Liver (tissue), 9 donors: ENCODE data around the gene ELF1. TPM values are rescaled to one million over a fixed set of nuclear protein-coding genes. Genes with fewer than 3 reads are reported as not detected.
A peak's percentile ranks its signal among the peaks of the same experiment; 100 is the strongest.

Source experiments
- DNase-seq: peaks from one replicate; pipeline ENCODE4 v3.0.0-alpha.2; 2017; ENCODE audit warnings: low spot score
- H3K27ac ChIP-seq, 2 donors: one replicate each; pipeline ENCODE4 v1.7.0; 2013; ENCODE audit warnings: inconsistent platforms in 2 of 2, low read length in 2 of 2, control low read depth in 1 of 2, low read depth in 1 of 2, mild to moderate bottlenecking in 1 of 2
- H3K27me3 ChIP-seq, 4 donors: one replicate each; pipeline versions ENCODE4 v1.6.1 to v1.7.0; 2013; ENCODE audit warnings: low read length in 3 of 4, inconsistent platforms in 1 of 4, mild to moderate bottlenecking in 1 of 4, moderate library complexity in 1 of 4; ENCODE audit not compliant: control insufficient read depth in 4 of 4, insufficient read depth in 4 of 4
- H3K36me3 ChIP-seq, 4 donors: one replicate each; pipeline versions ENCODE4 v1.6.1 to v1.7.0; 2013; ENCODE audit warnings: low read length in 3 of 4, mild to moderate bottlenecking in 3 of 4, low read depth in 1 of 4, moderate library complexity in 1 of 4; ENCODE audit not compliant: control insufficient read depth in 4 of 4, insufficient read depth in 3 of 4
- H3K4me1 ChIP-seq, 4 donors: one replicate each; pipeline versions ENCODE4 v1.6.1 to v1.7.0; 2013; ENCODE audit warnings: low read length in 3 of 4, mild to moderate bottlenecking in 3 of 4, moderate library complexity in 1 of 4; ENCODE audit not compliant: control insufficient read depth in 4 of 4, insufficient read depth in 4 of 4
- H3K4me3 ChIP-seq, 3 donors: one replicate each; pipeline versions ENCODE4 v1.6.1 to v1.7.0; 2013; ENCODE audit warnings: low read length in 3 of 3, control low read depth in 1 of 3, low read depth in 1 of 3, mild to moderate bottlenecking in 1 of 3
- H3K9ac ChIP-seq, 2 donors: one replicate each; pipeline ENCODE4 v1.7.0; 2013; ENCODE audit warnings: low read length in 2 of 2, mild to moderate bottlenecking in 2 of 2, moderate library complexity in 2 of 2, control low read depth in 1 of 2, low read depth in 1 of 2
- H3K9me3 ChIP-seq, 4 donors: one replicate each; pipeline versions ENCODE4 v1.6.1 to v1.7.0; 2013; ENCODE audit warnings: low read length in 3 of 4; ENCODE audit not compliant: control insufficient read depth in 4 of 4
- JUND ChIP-seq, 2 donors: IDR thresholded peaks; 2 replicates each; pipeline ENCODE4 v1.6.1; 2016; ENCODE audit warnings: antibody characterized with exemption in 2 of 2
- MAX ChIP-seq: IDR thresholded peaks from 2 replicates; pipeline ENCODE4 v1.6.1; 2016; ENCODE audit warnings: antibody characterized with exemption
- NR2F2 ChIP-seq: IDR thresholded peaks from 2 replicates; pipeline ENCODE4 v1.6.1; 2016; ENCODE audit warnings: antibody characterized with exemption
- RAD21 ChIP-seq, 2 donors: IDR thresholded peaks; 2 replicates each; pipeline ENCODE4 v1.6.1; 2016; ENCODE audit warnings: antibody characterized with exemption in 2 of 2, mild to moderate bottlenecking in 2 of 2
- SP1 ChIP-seq: IDR thresholded peaks from 2 replicates; pipeline ENCODE4 v1.6.1; 2018; ENCODE audit warnings: antibody characterized with exemption, mild to moderate bottlenecking
- TAF1 ChIP-seq: conservative IDR thresholded peaks from 2 replicates; pipeline ENCODE4 v1.6.1; 2016; ENCODE audit warnings: antibody characterized with exemption, mild to moderate bottlenecking
- WGBS: extraction: QIAGEN DNeasy Blood & Tissue Kit; methylation state at CpG from one replicate; pipeline ENCODE4 v1.1.7; 2013; 5-methylcytosine and 5-hydroxymethylcytosine counted together
- polyA plus RNA-seq, 2 donors: library from polyadenylated mRNA; stranded (reverse) in 1 of 2; unstranded in 1 of 2; fragments of 200-250 nt in 1 of 2; fragments of >200 nt in 1 of 2; fragmentation: Nextera tagmentation in 1 of 2; extraction: Ambion mirVana in 1 of 2; gene quantifications; one replicate each; pipeline versions ENCODE4 v1.2.1 to v1.2.3, GENCODE V29; 2013 to 2015
- total RNA-seq, 2 donors: library from RNA; depleted of rRNA; stranded (reverse); fragments of >200 nt; gene quantifications; one replicate each; pipeline ENCODE4 v1.2.3, GENCODE V29; 2014
- TF ChIP-seq, protein P1 (sequence below): IDR thresholded peaks from 2 replicates; pipeline ENCODE4 v1.6.1; 2016; ENCODE audit warnings: antibody characterized with exemption, mild to moderate bottlenecking
- TF ChIP-seq, protein P2 (sequence below): IDR thresholded peaks from 2 replicates; pipeline ENCODE4 v1.6.1; 2016; ENCODE audit warnings: antibody characterized with exemption
- donor health status: healthy.
- donor health status: healthy.
- donor health status: healthy.
- donor health status: healthy.
- donor health status: healthy.

The ELF1 gene
- total and polyA plus RNA-seq, 4 donors, result 15.3 to 57.2 (median 26.5) TPM

GRCh38 chr13:40986101-40986856 is 32.8 kb downstream of the ELF1 start (continued):
- no peak for TF ChIP-seq SP1
- TF ChIP-seq, protein P1, sequence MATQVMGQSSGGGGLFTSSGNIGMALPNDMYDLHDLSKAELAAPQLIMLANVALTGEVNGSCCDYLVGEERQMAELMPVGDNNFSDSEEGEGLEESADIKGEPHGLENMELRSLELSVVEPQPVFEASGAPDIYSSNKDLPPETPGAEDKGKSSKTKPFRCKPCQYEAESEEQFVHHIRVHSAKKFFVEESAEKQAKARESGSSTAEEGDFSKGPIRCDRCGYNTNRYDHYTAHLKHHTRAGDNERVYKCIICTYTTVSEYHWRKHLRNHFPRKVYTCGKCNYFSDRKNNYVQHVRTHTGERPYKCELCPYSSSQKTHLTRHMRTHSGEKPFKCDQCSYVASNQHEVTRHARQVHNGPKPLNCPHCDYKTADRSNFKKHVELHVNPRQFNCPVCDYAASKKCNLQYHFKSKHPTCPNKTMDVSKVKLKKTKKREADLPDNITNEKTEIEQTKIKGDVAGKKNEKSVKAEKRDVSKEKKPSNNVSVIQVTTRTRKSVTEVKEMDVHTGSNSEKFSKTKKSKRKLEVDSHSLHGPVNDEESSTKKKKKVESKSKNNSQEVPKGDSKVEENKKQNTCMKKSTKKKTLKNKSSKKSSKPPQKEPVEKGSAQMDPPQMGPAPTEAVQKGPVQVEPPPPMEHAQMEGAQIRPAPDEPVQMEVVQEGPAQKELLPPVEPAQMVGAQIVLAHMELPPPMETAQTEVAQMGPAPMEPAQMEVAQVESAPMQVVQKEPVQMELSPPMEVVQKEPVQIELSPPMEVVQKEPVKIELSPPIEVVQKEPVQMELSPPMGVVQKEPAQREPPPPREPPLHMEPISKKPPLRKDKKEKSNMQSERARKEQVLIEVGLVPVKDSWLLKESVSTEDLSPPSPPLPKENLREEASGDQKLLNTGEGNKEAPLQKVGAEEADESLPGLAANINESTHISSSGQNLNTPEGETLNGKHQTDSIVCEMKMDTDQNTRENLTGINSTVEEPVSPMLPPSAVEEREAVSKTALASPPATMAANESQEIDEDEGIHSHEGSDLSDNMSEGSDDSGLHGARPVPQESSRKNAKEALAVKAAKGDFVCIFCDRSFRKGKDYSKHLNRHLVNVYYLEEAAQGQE, result no peak

GRCh38 chr13:40985381-40986100 is 33.6 kb downstream of the ELF1 start:
- Histone ChIP-seq H3K4me3 (peak overlapping the region in 1 of 3 donors; percentile 32), H3K4me1 (peaks cover 5 to 33% (median 26%) of the 10 kb centered on the region in 4 donors), H3K36me3 (peaks cover 0 to 1% (median 0%) of the 10 kb centered on the region in 4 donors), H3K27ac (peak overlapping the region; percentile 91 to 94), H3K9me3 (no peaks in the 10 kb centered on the region), H3K9ac (peak overlapping the region; percentile 89 to 90), H3K27me3 (no peaks in the 10 kb centered on the region)
- 40% methylated on average over 5 of the region's 5 CpGs for WGBS
- DNase-seq, result no peak
- no peak for TF ChIP-seq MAX
- no peak for TF ChIP-seq NR2F2
- TF ChIP-seq JUND (IDR thresholded peaks at IDR 0.05), result no peak
- no peak for TF ChIP-seq RAD21 (IDR thresholded peaks at IDR 0.05)
- TF ChIP-seq, protein P1, result no peak
- TF ChIP-seq, protein P2, sequence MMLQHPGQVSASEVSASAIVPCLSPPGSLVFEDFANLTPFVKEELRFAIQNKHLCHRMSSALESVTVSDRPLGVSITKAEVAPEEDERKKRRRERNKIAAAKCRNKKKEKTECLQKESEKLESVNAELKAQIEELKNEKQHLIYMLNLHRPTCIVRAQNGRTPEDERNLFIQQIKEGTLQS, result no peak
- no peak for TF ChIP-seq TAF1
